Activated CD4-positive, alpha-beta T cell treated with anti-CD3 and anti-CD28 coated beads for 36 hours (primary cell): ENCODE data around the gene C20orf204. TPM values are rescaled to one million over a fixed set of nuclear protein-coding genes. Genes with fewer than 3 reads are reported as not detected.
A peak's percentile ranks its signal among the peaks of the same experiment; 100 is the strongest.

ENCODE experiments used
- ATAC-seq: fragments of 200-7000 bp; cut with Tn5 transposase; one replicate; pipeline ENCODE4 v1.10.0; 2021; ENCODE audit warnings: mild to moderate bottlenecking, moderate library complexity
- CTCF ChIA-PET: fragments of 350-600 bp; sonication (Branson Sonifier 250); formaldehyde crosslinking; loops from one replicate; lab custom pipeline; 2021; ENCODE audit warnings: antibody characterized with exemption; lab: Charles Lee
- POLR2A ChIA-PET: fragments of 350-600 bp; sonication (Branson Sonifier 250); formaldehyde crosslinking; loops from one replicate; lab custom pipeline; 2021; ENCODE audit warnings: antibody characterized with exemption, inconsistent platforms; lab: Charles Lee
- DNase-seq: peaks from one replicate; pipeline ENCODE4 v3.0.0-alpha.2; 2020
- H3K27ac Mint-ChIP-seq: one replicate; pipeline ENCODE4 v1.8.0; 2021; ENCODE audit warnings: mixed read lengths
- H3K27me3 Mint-ChIP-seq: one replicate; pipeline ENCODE4 v1.8.0; 2021; ENCODE audit warnings: mixed read lengths
- H3K36me3 Mint-ChIP-seq: one replicate; pipeline ENCODE4 v1.8.0; 2021; ENCODE audit warnings: low read depth, mixed read lengths
- H3K4me1 Mint-ChIP-seq: one replicate; pipeline ENCODE4 v1.8.0; 2021; ENCODE audit warnings: mixed read lengths
- H3K4me3 Mint-ChIP-seq: one replicate; pipeline ENCODE4 v1.8.0; 2021; ENCODE audit warnings: mild to moderate bottlenecking, moderate library complexity, mixed read lengths
- H3K9me3 Mint-ChIP-seq: one replicate; pipeline ENCODE4 v1.8.0; 2021; ENCODE audit warnings: low read depth, mixed read lengths
- intact Hi-C, 2 experiments: fragments of 100-400 bp; cut with DNase I in 1 of 2; cut with micrococcal nuclease in 1 of 2; formaldehyde crosslinking; loops; one replicate each; pipeline versions ENCODE4 v1.14.2 to v1.15.1; 2022 to 2024; cut with DNase I, micrococcal nuclease
- total RNA-seq, 2 experiments: library from RNA; stranded (reverse); gene quantifications; one replicate each; pipeline ENCODE4 v1.2.3, GENCODE V29; 2021

Gene C20orf204
- total RNA-seq, 2 experiments from 2014 or later, result 2.3 to 3.3 TPM

- intact Hi-C loops, result no loop called here
- Mint-ChIP-seq H3K9me3 (no peaks in the 10 kb centered on the region), H3K27me3 (peaks cover 16% of the 10 kb centered on the region), H3K36me3 (no peaks in the 10 kb centered on the region), H3K4me3 (peak overlapping the region; percentile 51), H3K27ac (no peak overlapping the region), H3K4me1 (peaks cover 16% of the 10 kb centered on the region)
- POLR2A ChIA-PET, result no interaction called here
- ATAC-seq (no peak), DNase-seq (no peak)
- CTCF ChIA-PET, result interaction anchor here (0.6 to 1.2 kb wide), 2 partner anchors 19 to 63 kb away, joined by 3 read pairs; partner anchors contain the start of gene PRPF6
Measured at GRCh38 chr20:64043768-64044167, 7.8 kb downstream of the C20orf204 start.

GRCh38 chr20:64044484-64045247 lies 8.7 kb downstream of the C20orf204 start:
- ATAC-seq, result no peak
- CTCF ChIA-PET, result interaction anchor here (0.6 to 1.2 kb wide), 2 partner anchors 28 to 64 kb away, joined by 3 read pairs; partner anchors contain the start of gene PRPF6
- no peak overlapping the region for H3K4me3 Mint-ChIP-seq

GRCh38 chr20:64045346-64046011 lies 9.5 kb downstream of the C20orf204 start:
- POLR2A ChIA-PET, result no interaction called here
- Mint-ChIP-seq H3K27ac (no peak overlapping the region), H3K36me3 (no peaks in the 10 kb centered on the region), H3K4me1 (peaks cover 8% of the 10 kb centered on the region), H3K27me3 (peaks cover 23% of the 10 kb centered on the region), H3K4me3 (no peak overlapping the region), H3K9me3 (no peaks in the 10 kb centered on the region)
- DNase-seq (no peak), ATAC-seq (no peak)
- CTCF ChIA-PET, result interaction anchor here (0.5 kb wide), 1 partner anchor 64 kb away, joined by 3 read pairs; no protein-coding TSS in a partner anchor
- intact Hi-C loops, result no loop called here

More at GRCh38 chr20:64044484-64045247, 8.7 kb downstream of the C20orf204 start:
- intact Hi-C loops, result no loop called here
- Mint-ChIP-seq H3K27me3 (peaks cover 18% of the 10 kb centered on the region), H3K27ac (no peak overlapping the region), H3K36me3 (no peaks in the 10 kb centered on the region), H3K4me1 (peaks cover 14% of the 10 kb centered on the region), H3K9me3 (no peaks in the 10 kb centered on the region)
- no peak for DNase-seq
- POLR2A ChIA-PET, result interaction anchor here (0.6 kb wide), 1 partner anchor 130 kb away, joined by 3 read pairs; no protein-coding TSS in a partner anchor

GRCh38 chr20:64047046-64047389 lies 11.0 kb downstream of the C20orf204 start:
- no peaks in the 10 kb centered on the region for H3K9me3 Mint-ChIP-seq
- H3K4me1 Mint-ChIP-seq, result peaks cover 8% of the 10 kb centered on the region
- H3K27me3 Mint-ChIP-seq, result peaks cover 31% of the 10 kb centered on the region
- ChIA-PET CTCF (no interaction called here), POLR2A (no interaction called here)
- no peaks in the 10 kb centered on the region for H3K36me3 Mint-ChIP-seq
- DNase-seq (no peak), ATAC-seq (no peak)
- intact Hi-C loops, result no loop called here
- H3K27ac Mint-ChIP-seq, result no peak overlapping the region
- H3K4me3 Mint-ChIP-seq, result no peak overlapping the region

- DNase-seq (no peak), ATAC-seq (no peak)
- POLR2A ChIA-PET, result no interaction called here
- CTCF ChIA-PET, result interaction anchor here (0.7 kb wide), 1 partner anchor 224 kb away, joined by 3 read pairs; no protein-coding TSS in a partner anchor
- Mint-ChIP-seq H3K4me3 (no peak overlapping the region), H3K27me3 (peaks cover 35% of the 10 kb centered on the region), H3K27ac (no peak overlapping the region), H3K9me3 (no peaks in the 10 kb centered on the region), H3K36me3 (no peaks in the 10 kb centered on the region), H3K4me1 (peaks cover 8% of the 10 kb centered on the region)
- intact Hi-C loops, result no loop called here
Measured at GRCh38 chr20:64047968-64048401, 12.0 kb downstream of the C20orf204 start.

- Mint-ChIP-seq H3K9me3 (no peaks in the 10 kb centered on the region), H3K4me3 (no peak overlapping the region), H3K27ac (no peak overlapping the region), H3K36me3 (no peaks in the 10 kb centered on the region), H3K4me1 (peaks cover 8% of the 10 kb centered on the region), H3K27me3 (peaks cover 39% of the 10 kb centered on the region)
- ATAC-seq, result no peak
- intact Hi-C loops, result no loop called here
- ChIA-PET POLR2A (interaction anchor here (0.5 kb wide), 1 partner anchor 481 kb away, joined by 3 read pairs; no protein-coding TSS in a partner anchor), CTCF (interaction anchor here (0.7 kb wide), 2 partner anchors 9 to 224 kb away, joined by 3 read pairs; no protein-coding TSS in a partner anchor)
- no peak for DNase-seq
Measured at GRCh38 chr20:64048402-64049044, 12.5 kb downstream of the C20orf204 start.

GRCh38 chr20:64049060-64049877 lies 13.3 kb downstream of the C20orf204 start, which contains the start of gene SOX18:
Gene SOX18, minus strand, starts transcription at chr20:64049639. Its CDS starts 123 bp downstream, at chr20:64049516.
- Mint-ChIP-seq H3K4me3 (peak within 1 kb of the TSS; percentile 41), H3K27ac (no peak within 1 kb of the TSS), H3K36me3 (no peaks in the 10 kb centered on the region), H3K4me1 (peaks cover 8% of the 10 kb centered on the region), H3K9me3 (no peaks in the 10 kb centered on the region), H3K27me3 (peaks cover 41% of the 10 kb centered on the region)
- intact Hi-C loops, result no loop called here
- POLR2A ChIA-PET, result no interaction called here
- ATAC-seq, result peak; percentile 63
- CTCF ChIA-PET, result interaction anchor here (0.7 kb wide), 2 partner anchors 8 to 11 kb away, joined by 3 read pairs; no protein-coding TSS in a partner anchor
- DNase-seq, result peak; percentile 68

- ChIA-PET CTCF (interaction anchor here (0.6 to 0.7 kb wide), 2 partner anchors 12 to 70 kb away, joined by 3 read pairs; no protein-coding TSS in a partner anchor), POLR2A (no interaction called here)
- ATAC-seq, result no peak
- DNase-seq, result no peak
- H3K4me1 Mint-ChIP-seq, result peaks cover 8% of the 10 kb centered on the region
- H3K27me3 Mint-ChIP-seq, result peaks cover 41% of the 10 kb centered on the region
- H3K9me3 Mint-ChIP-seq, result no peaks in the 10 kb centered on the region
- no peak overlapping the region for H3K4me3 Mint-ChIP-seq
- no peak overlapping the region for H3K27ac Mint-ChIP-seq
- H3K36me3 Mint-ChIP-seq, result no peaks in the 10 kb centered on the region
- intact Hi-C loops, result no loop called here
Measured at GRCh38 chr20:64049878-64050260, 13.9 kb downstream of the C20orf204 start.

GRCh38 chr20:64050261-64051032 lies 14.5 kb downstream of the C20orf204 start:
- H3K4me1 Mint-ChIP-seq, result peaks cover 8% of the 10 kb centered on the region
- peaks cover 45% of the 10 kb centered on the region for H3K27me3 Mint-ChIP-seq

GRCh38 chr20:64051033-64051452 lies 15.1 kb downstream of the C20orf204 start:
- no peaks in the 10 kb centered on the region for H3K9me3 Mint-ChIP-seq
- peaks cover 6% of the 10 kb centered on the region for H3K4me1 Mint-ChIP-seq
- intact Hi-C loops, result no loop called here
- ATAC-seq, result no peak
- DNase-seq, result no peak
- CTCF ChIA-PET, result interaction anchor here (0.9 to 1.2 kb wide), 2 partner anchors 10 to 77 kb away, joined by 5 read pairs; no protein-coding TSS in a partner anchor
- H3K36me3 Mint-ChIP-seq, result no peaks in the 10 kb centered on the region
- H3K4me3 Mint-ChIP-seq, result no peak overlapping the region
- POLR2A ChIA-PET, result no interaction called here
- H3K27me3 Mint-ChIP-seq, result peaks cover 44% of the 10 kb centered on the region
- no peak overlapping the region for H3K27ac Mint-ChIP-seq

More at GRCh38 chr20:64050261-64051032, 14.5 kb downstream of the C20orf204 start:
- ChIA-PET CTCF (interaction anchor here (0.6 to 0.9 kb wide), 3 partner anchors 10 to 69 kb away, joined by 3 to 5 read pairs (median 3); no protein-coding TSS in a partner anchor), POLR2A (no interaction called here)
- Mint-ChIP-seq H3K27ac (no peak overlapping the region), H3K4me3 (no peak overlapping the region), H3K9me3 (no peaks in the 10 kb centered on the region), H3K36me3 (no peaks in the 10 kb centered on the region)
- ATAC-seq, result no peak
- no peak for DNase-seq
- intact Hi-C loops, result no loop called here
